A549 treated with AZD9567 at 1 μM for 4 hours (cell line): ENCODE measurements around the gene EDA. TPM values are rescaled to one million over a fixed set of nuclear protein-coding genes. Genes with fewer than 3 reads are reported as not detected.

Experiments
- total RNA-seq: library from RNA; stranded (reverse); fragments of 200-300 nt; extraction: Qiagen RNA extraction; gene quantifications from 5 replicates; pipeline ENCODE4 v1.2.3, GENCODE V29; 2022; ENCODE audit not compliant: insufficient read depth

EDA gene
- total RNA-seq = 0.38 to 1.2 TPM (median 0.54 TPM) in 5 replicates

DNA sequence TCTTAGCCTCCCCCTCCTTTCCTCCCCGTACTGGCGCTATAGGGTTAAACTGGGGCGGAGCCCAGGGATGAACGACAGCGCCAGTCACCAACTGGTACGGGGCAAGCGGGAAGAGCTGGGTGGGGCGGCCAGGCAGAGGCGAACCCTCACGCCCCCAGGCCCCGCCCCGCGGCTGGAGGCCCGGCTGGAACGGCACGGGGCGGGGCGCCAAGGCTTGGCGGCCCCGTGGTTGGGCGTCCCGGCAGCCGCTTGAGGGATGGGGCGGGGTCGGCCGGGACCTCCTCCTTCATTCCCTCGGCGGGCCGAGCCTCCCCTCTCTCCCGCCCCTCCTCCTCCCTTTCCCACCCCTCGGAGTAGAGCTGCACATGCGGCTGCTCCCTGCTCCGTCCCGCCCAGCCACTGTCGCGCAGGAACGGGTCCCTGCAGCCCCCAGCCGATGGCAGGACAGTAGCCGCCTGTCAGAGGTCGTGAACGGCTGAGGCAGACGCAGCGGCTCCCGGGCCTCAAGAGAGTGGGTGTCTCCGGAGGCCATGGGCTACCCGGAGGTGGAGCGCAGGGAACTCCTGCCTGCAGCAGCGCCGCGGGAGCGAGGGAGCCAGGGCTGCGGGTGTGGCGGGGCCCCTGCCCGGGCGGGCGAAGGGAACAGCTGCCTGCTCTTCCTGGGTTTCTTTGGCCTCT is at the start of gene EDA:
TSS of gene EDA (plus strand) at position 335 of the 678 bp plus-strand sequence.

DNA sequence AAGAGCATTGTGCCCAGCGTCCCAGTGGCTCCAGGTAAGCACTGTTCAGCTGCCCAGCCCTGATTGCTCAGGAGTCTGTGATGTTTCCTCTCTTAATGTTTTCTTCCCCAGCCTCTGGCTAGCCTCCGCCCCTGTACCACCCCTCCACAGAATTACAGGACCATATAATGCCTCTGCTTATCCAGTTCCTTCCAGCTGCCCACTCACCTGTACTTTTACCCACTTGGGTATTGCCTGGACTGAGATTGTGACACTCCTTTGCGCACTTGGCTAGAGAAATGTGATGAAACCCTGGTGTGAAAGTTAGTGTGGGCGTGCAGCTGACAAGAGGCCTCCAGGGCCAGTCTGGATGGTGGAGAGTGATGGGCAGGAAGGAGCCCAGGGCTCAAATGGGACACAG is 434.0 kb downstream of the EDA start, which contains the start of gene AWAT2:
TSS of gene AWAT2 (minus strand) at position 14 of the 400 bp plus-strand sequence. CDS start at position 8, 6 bp downstream.

DNA sequence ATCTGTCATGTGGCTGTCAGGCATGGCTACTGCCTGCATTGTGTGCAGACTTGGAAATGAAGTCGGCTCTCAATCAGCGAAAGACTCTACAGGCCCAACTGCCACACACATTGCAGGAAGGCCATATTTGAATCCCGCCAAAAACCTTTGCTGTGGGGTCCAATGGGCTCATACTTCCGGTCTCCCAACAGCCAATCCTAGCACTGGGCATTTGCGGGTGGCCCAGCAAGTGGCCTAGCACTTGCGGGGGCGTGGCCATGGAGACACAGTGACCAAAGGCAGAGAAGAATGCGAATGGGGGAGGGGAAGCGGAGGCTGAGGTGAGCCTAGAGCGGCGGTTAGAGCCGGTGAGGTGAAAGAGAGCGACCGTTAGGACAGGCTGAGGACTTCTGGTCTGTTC is 446.2 kb downstream of the EDA start, which contains the start of gene OTUD6A:
TSS of gene OTUD6A (plus strand) at position 382 of the 400 bp plus-strand sequence. CDS start 68 bp downstream, outside the sequence.

Other genes starting within 250 kb of the EDA start
- gene NALF2, start 111.8 kb upstream of the EDA start, total RNA-seq = 5.6 to 7.1 TPM (median 5.8 TPM) in 5 replicates